Stimulated activated CD8-positive, alpha-beta memory T cell treated with anti-CD3 and anti-CD28 coated beads, Interleukin-15, amount 100 ng/mL, for 4 hours (primary cell): ENCODE data around the gene TMEM72.

Experiments used
- DNase-seq, 2 donors: peaks; one replicate each; pipeline ENCODE4 v3.0.0-alpha.2; 2020; ENCODE audit warnings: low read depth in 2 of 2

Gene TMEM72

GRCh38 chr10:44889834-44890233, 21.3 kb upstream of the TMEM72 start:
- DNase-seq: no peak

GRCh38 chr10:44890696-44891563, 20.2 kb upstream of the TMEM72 start:
- DNase-seq: no peak

GRCh38 chr10:44891721-44892120, 19.4 kb upstream of the TMEM72 start:
- DNase-seq: no peak

- no peak for DNase-seq
These were observed 17.3 kb upstream of the TMEM72 start for GRCh38 chr10:44893604-44894468.

GRCh38 chr10:44894691-44895090, 16.4 kb upstream of the TMEM72 start:
- DNase-seq: no peak

- no peak for DNase-seq
These were observed 15.9 kb upstream of the TMEM72 start for GRCh38 chr10:44895280-44895679.

GRCh38 chr10:44897049-44897448, 14.1 kb upstream of the TMEM72 start:
- no peak for DNase-seq

- no peak for DNase-seq
These were observed 12.5 kb upstream of the TMEM72 start for GRCh38 chr10:44898665-44899064.

GRCh38 chr10:44899450-44900080, 11.6 kb upstream of the TMEM72 start:
- no peak for DNase-seq

GRCh38 chr10:44902941-44903545, 8.1 kb upstream of the TMEM72 start:
- DNase-seq: no peak

GRCh38 chr10:44906486-44906885, 4.7 kb upstream of the TMEM72 start:
- no peak for DNase-seq

GRCh38 chr10:44907556-44907955, 3.6 kb upstream of the TMEM72 start:
- DNase-seq: no peak

GRCh38 chr10:44908066-44908749, 2.9 kb upstream of the TMEM72 start:
- no peak for DNase-seq

- DNase-seq: no peak
These were observed 2.1 kb upstream of the TMEM72 start for GRCh38 chr10:44908936-44909630.

GRCh38 chr10:44909910-44910309, 1.2 kb upstream of the TMEM72 start:
- no peak for DNase-seq

GRCh38 chr10:44910602-44911001, 535 bp upstream of the TMEM72 start:
- no peak for DNase-seq

GRCh38 chr10:44911951-44912350, 814 bp downstream of the TMEM72 start:
- no peak for DNase-seq

GRCh38 chr10:44913350-44914081, 2.4 kb downstream of the TMEM72 start:
- no peak for DNase-seq

- DNase-seq: no peak
These were observed 3.8 kb downstream of the TMEM72 start for GRCh38 chr10:44914891-44915290.

GRCh38 chr10:44916429-44916828, 5.3 kb downstream of the TMEM72 start:
- no peak for DNase-seq
